ENCODE measurements around the gene FILIP1L.
A peak's percentile ranks its signal among the peaks of the same experiment; 100 is the strongest.
"Not testable (repeated sequence)": the region's sequence is repeated elsewhere in the genome, so short reads cannot be mapped to it uniquely, and the experiment has no call there.

Gene FILIP1L

GRCh38 chr3:99857278-99857677 lies 257.0 kb downstream of the FILIP1L start:
- DNase-seq, result no peak

GRCh38 chr3:99856437-99857220 lies 257.7 kb downstream of the FILIP1L start:
- DNase-seq, result no peak

GRCh38 chr3:99855900-99856299 lies 258.4 kb downstream of the FILIP1L start:
- DNase-seq, result no peak

GRCh38 chr3:99854756-99855298 lies 259.5 kb downstream of the FILIP1L start:
- no peak for DNase-seq

- no peak for DNase-seq
Measured at GRCh38 chr3:99852851-99853250, 261.4 kb downstream of the FILIP1L start.

GRCh38 chr3:99851955-99852354 lies 262.3 kb downstream of the FILIP1L start:
- no peak for DNase-seq

GRCh38 chr3:99850608-99851007 lies 263.7 kb downstream of the FILIP1L start:
- DNase-seq, result peak; percentile 28

GRCh38 chr3:99848433-99848832 lies 265.9 kb downstream of the FILIP1L start:
- no peak for DNase-seq

GRCh38 chr3:99846477-99847160 lies 267.7 kb downstream of the FILIP1L start:
- no peak for DNase-seq

- no peak for DNase-seq
Measured at GRCh38 chr3:99845999-99846398, 268.3 kb downstream of the FILIP1L start.

- DNase-seq, result no peak
Measured at GRCh38 chr3:99845331-99845730, 269.0 kb downstream of the FILIP1L start.

- no peak for DNase-seq
Measured at GRCh38 chr3:99843590-99844258, 270.6 kb downstream of the FILIP1L start.

GRCh38 chr3:99842826-99843589 lies 271.3 kb downstream of the FILIP1L start:
- no peak for DNase-seq

- not testable (repeated sequence) for DNase-seq
Measured at GRCh38 chr3:99841949-99842348, 272.4 kb downstream of the FILIP1L start.

GRCh38 chr3:99839613-99840012 lies 274.7 kb downstream of the FILIP1L start:
- no peak for DNase-seq

GRCh38 chr3:99838755-99839154 lies 275.5 kb downstream of the FILIP1L start:
- DNase-seq, result no peak

- no peak for DNase-seq
Measured at GRCh38 chr3:99837715-99838114, 276.6 kb downstream of the FILIP1L start.

GRCh38 chr3:99836681-99837080 lies 277.6 kb downstream of the FILIP1L start:
- DNase-seq, result no peak

- no peak for DNase-seq
Measured at GRCh38 chr3:99834211-99834957, 279.9 kb downstream of the FILIP1L start.

GRCh38 chr3:99833617-99834205 lies 280.6 kb downstream of the FILIP1L start:
- no peak for DNase-seq

- DNase-seq, result no peak
Measured at GRCh38 chr3:99829844-99830243, 284.5 kb downstream of the FILIP1L start.
